OCI-LY1 (cell line): ENCODE data around the gene TMEM184A.

Source experiments
- H2AFZ ChIP-seq: fragments of 200-600 bp; sonication (generic), shearing (Covaris generic); 2 replicates; pipeline ENCODE4 v1.6.0; 2014; ENCODE audit warnings: antibody characterized with exemption, mild to moderate bottlenecking, low read length
- H3F3A ChIP-seq: fragments of 200-600 bp; sonication (generic), shearing (Covaris generic); 2 replicates; pipeline ENCODE4 v1.6.0; 2014; ENCODE audit warnings: mild to moderate bottlenecking, antibody characterized with exemption, low read length, moderate library complexity; ENCODE audit not compliant: insufficient read depth
- H3K27ac ChIP-seq: fragments of 200-600 bp; sonication (generic); 2 replicates; pipeline ENCODE4 v1.5.1; 2014; ENCODE audit warnings: low read length, mixed run types, mild to moderate bottlenecking, low read depth; ENCODE audit not compliant: poor library complexity, severe bottlenecking
- H3K27me3 ChIP-seq: fragments of 200-600 bp; sonication (generic); 2 replicates; pipeline ENCODE4 v1.6.0; 2014; ENCODE audit warnings: antibody characterized with exemption, mild to moderate bottlenecking, low read length, moderate library complexity; ENCODE audit not compliant: insufficient read depth
- H3K36me3 ChIP-seq: fragments of 200-600 bp; sonication (generic); 2 replicates; pipeline ENCODE4 v1.6.1; 2014; ENCODE audit warnings: mild to moderate bottlenecking, antibody characterized with exemption, low read length, moderate library complexity, mixed read lengths; ENCODE audit not compliant: insufficient read depth
- H3K4me1 ChIP-seq: fragments of 200-600 bp; sonication (generic); 2 replicates; pipeline ENCODE4 v1.5.1; 2014; ENCODE audit warnings: mild to moderate bottlenecking, low read length, moderate library complexity; ENCODE audit not compliant: insufficient read depth, severe bottlenecking
- H3K4me2 ChIP-seq: fragments of 200-600 bp; sonication (generic), shearing (Covaris generic); 2 replicates; pipeline ENCODE4 v1.6.1; 2014; ENCODE audit warnings: low read length
- H3K4me3 ChIP-seq: fragments of 200-600 bp; sonication (generic); 2 replicates; pipeline ENCODE4 v1.5.1; 2014; ENCODE audit warnings: low read length, low read depth, mild to moderate bottlenecking, mixed read lengths; ENCODE audit not compliant: poor library complexity, severe bottlenecking
- H3K79me2 ChIP-seq: fragments of 200-600 bp; shearing (Covaris generic); 2 replicates; pipeline ENCODE4 v1.6.1; 2016; ENCODE audit warnings: mixed run types, low read length, mixed read lengths; ENCODE audit not compliant: insufficient read depth
- H3K9ac ChIP-seq: fragments of 200-600 bp; sonication (generic), shearing (Covaris generic); 2 replicates; pipeline ENCODE4 v1.6.1; 2014; ENCODE audit warnings: mild to moderate bottlenecking, low read length, mixed read lengths
- H3K9me2 ChIP-seq: fragments of 200-600 bp; sonication (generic), shearing (Covaris generic); 2 replicates; pipeline ENCODE4 v1.6.1; 2014; ENCODE audit warnings: low read depth, mild to moderate bottlenecking, low read length, mixed read lengths
- H3K9me3 ChIP-seq: fragments of 200-600 bp; shearing (Covaris generic); 2 replicates; pipeline ENCODE4 v1.6.1; 2014; ENCODE audit warnings: low read length, mixed read lengths
- H4K20me1 ChIP-seq: fragments of 200-600 bp; sonication (generic), shearing (Covaris generic); 2 replicates; pipeline ENCODE4 v1.6.0; 2016; ENCODE audit warnings: mild to moderate bottlenecking, low read length; ENCODE audit not compliant: insufficient read depth
- CTCF ChIP-seq: fragments of 200-600 bp; sonication (generic), shearing (Covaris generic); IDR thresholded peaks from 2 replicates; pipeline ENCODE4 v1.5.1; 2017; ENCODE audit warnings: mild to moderate bottlenecking, antibody characterized with exemption, low read length, moderate library complexity, mixed read lengths
- EZH2 ChIP-seq: fragments of 200-600 bp; sonication (generic), shearing (Covaris generic); IDR thresholded peaks from 2 replicates; pipeline ENCODE4 v1.8.0; 2017; ENCODE audit warnings: borderline replicate concordance, mixed run types, mild to moderate bottlenecking, antibody characterized with exemption, low read length, moderate library complexity, mixed read lengths

Gene TMEM184A

GRCh38 chr7:1564603-1565022, 8.6 kb upstream of the TMEM184A start:
- no peaks in the 10 kb centered on the region for H3K79me2 ChIP-seq
- TF ChIP-seq EZH2 (no peak), CTCF (no peak)

GRCh38 chr7:1563981-1564602, 8.1 kb upstream of the TMEM184A start:
- no peaks in the 10 kb centered on the region for H3F3A ChIP-seq
- H2AFZ ChIP-seq: no peak overlapping the region
- no peaks in the 10 kb centered on the region for H3K9me3 ChIP-seq
- H3K9ac ChIP-seq: no peak overlapping the region
- TF ChIP-seq EZH2 (no peak), CTCF (no peak)
- H3K27ac ChIP-seq: no peak overlapping the region
- H3K4me1 ChIP-seq: peaks cover 6% of the 10 kb centered on the region
- no peaks in the 10 kb centered on the region for H4K20me1 ChIP-seq
- no peaks in the 10 kb centered on the region for H3K79me2 ChIP-seq
- no peak overlapping the region for H3K4me3 ChIP-seq
- H3K9me2 ChIP-seq: no peaks in the 10 kb centered on the region
- peaks cover 21% of the 10 kb centered on the region for H3K36me3 ChIP-seq
- H3K4me2 ChIP-seq: no peak overlapping the region
- no peaks in the 10 kb centered on the region; the same call in 1 of the 2 replicates for H3K27me3 ChIP-seq

More at GRCh38 chr7:1564603-1565022, 8.6 kb upstream of the TMEM184A start:
- H3K4me2 ChIP-seq: no peak overlapping the region
- no peak overlapping the region for H3K9ac ChIP-seq
- peaks cover 21% of the 10 kb centered on the region for H3K36me3 ChIP-seq
- H3K27me3 ChIP-seq: no peaks in the 10 kb centered on the region; the same call in 1 of the 2 replicates
- no peaks in the 10 kb centered on the region for H3K9me3 ChIP-seq
- H3F3A ChIP-seq: no peaks in the 10 kb centered on the region
- H3K27ac ChIP-seq: no peak overlapping the region
- H3K9me2 ChIP-seq: no peaks in the 10 kb centered on the region
- H2AFZ ChIP-seq: no peak overlapping the region
- H3K4me3 ChIP-seq: no peak overlapping the region
- no peaks in the 10 kb centered on the region for H4K20me1 ChIP-seq
- peaks cover 11% of the 10 kb centered on the region for H3K4me1 ChIP-seq

- Histone ChIP-seq H3K27ac (no peak overlapping the region), H3K9me2 (no peaks in the 10 kb centered on the region), H3K4me2 (no peak overlapping the region), H3K4me3 (no peak overlapping the region), H2AFZ (no peak overlapping the region), H3K9me3 (no peaks in the 10 kb centered on the region), H3F3A (no peaks in the 10 kb centered on the region), H3K4me1 (no peaks in the 10 kb centered on the region), H4K20me1 (no peaks in the 10 kb centered on the region), H3K9ac (no peak overlapping the region), H3K36me3 (peaks cover 17% of the 10 kb centered on the region), H3K27me3 (no peaks in the 10 kb centered on the region; the same call in 1 of the 2 replicates), H3K79me2 (no peaks in the 10 kb centered on the region)
- no peak for TF ChIP-seq EZH2
- no peak for TF ChIP-seq CTCF
These were observed 6.6 kb upstream of the TMEM184A start for GRCh38 chr7:1562597-1563051.
